T-helper 1 cell (primary cell): Measurements from ENCODE around the gene MAP2K5.
A peak's percentile ranks its signal among the peaks of the same experiment; 100 is the strongest.

Source experiments
- DNase-seq, 5 donors: peaks; one replicate each; pipeline ENCODE4 v3.0.0-alpha.2; 2012 to 2020

Gene MAP2K5

GRCh38 chr15:67809866-67810265 lies 267.4 kb downstream of the MAP2K5 start:
- no peak for DNase-seq

DNA sequence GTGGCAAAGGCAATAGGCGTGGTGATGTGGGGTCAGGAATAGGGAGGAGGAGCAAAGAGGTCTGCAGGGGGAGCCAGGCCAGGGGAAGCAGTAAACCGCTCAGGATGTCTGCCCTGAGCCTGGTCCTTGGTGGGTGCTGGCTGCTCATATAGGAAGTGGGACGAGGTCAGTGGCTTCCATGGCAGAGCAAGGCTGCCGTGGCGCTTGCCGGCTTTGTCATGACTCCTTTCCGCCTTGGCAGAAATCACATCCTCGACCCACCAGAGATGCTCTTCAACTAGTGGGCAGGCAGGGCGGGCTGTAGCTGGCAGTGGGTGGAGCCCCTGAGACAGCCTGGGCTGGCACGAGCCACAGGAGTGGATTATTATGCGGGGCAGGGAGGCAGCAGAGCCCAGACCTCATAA lies 269.7 kb downstream of the MAP2K5 start:
- no peak for DNase-seq

- DNase-seq, result no peak
These were observed 270.7 kb downstream of the MAP2K5 start for GRCh38 chr15:67813104-67813634.

DNA sequence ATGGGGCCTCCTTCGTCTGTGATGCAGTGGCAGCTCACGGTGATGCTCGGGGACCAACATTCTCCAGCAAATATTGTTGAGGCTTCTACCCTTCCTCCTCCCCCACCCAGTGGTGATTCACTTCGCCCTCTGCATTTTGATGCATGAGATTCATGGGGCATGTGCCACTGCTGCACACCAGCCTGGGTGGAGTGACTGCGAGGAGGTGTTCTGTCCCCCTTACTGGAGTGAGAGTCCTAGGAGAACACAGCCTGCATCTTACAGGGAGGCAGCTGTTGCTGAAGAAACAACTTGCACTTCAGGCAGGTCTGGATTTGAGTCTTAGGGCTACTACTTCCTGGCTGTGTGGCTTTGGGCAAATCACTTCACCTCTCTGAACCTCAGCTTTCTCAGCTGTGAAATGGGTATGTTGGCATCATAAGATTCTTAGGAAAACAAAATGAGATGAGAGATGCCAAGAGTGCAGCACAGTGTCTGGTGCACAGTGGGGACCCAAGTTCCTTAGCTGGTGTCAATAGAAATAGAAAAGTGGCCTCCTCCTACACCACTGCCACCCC lies 272.6 kb downstream of the MAP2K5 start:
- peak in 1 of 5 donors; percentile 0 for DNase-seq

GRCh38 chr15:67816668-67817067 lies 274.2 kb downstream of the MAP2K5 start:
- DNase-seq, result no peak

DNA sequence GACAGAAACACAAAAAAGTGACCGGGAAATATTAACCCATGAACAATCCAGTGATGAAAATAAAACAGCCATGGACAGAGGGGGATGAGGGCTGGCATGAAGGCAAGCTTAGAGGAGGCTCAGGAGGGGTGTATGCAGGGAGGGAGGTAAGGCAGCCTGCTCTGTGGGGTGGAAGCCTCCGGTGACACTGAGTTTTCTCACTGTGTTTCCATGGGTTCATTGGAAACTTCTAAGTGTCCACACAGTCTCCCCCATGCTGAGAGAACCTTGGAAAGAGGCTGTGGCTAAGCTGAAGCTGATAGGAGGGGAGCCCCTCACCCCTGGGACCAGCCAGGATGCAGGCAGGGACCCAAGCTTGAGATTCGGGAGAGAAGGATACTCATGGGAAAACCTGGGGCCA lies 276.0 kb downstream of the MAP2K5 start:
- DNase-seq, result no peak

DNA sequence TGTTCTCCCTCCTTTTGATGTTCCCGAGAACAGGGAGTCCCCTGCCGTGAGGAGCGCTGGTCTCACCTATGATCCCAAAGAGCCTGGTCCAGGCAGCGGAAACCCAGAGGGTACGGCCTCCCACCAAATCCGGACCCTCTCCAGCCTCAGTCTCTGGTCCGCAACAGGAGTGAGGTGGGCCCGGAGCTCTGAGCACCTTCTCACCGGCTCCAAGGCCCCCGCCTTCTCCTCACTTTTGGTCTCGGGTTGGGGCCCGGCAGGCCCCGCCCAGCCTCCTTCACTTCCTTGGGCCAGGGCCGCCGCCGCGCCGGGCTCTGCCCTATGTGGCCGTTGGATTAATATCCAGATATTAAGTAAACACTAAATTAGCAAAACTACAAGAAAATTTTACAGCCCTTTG lies 277.1 kb downstream of the MAP2K5 start:
- no peak for DNase-seq

GRCh38 chr15:67820122-67820991 lies 277.9 kb downstream of the MAP2K5 start:
- no peak for DNase-seq

DNA sequence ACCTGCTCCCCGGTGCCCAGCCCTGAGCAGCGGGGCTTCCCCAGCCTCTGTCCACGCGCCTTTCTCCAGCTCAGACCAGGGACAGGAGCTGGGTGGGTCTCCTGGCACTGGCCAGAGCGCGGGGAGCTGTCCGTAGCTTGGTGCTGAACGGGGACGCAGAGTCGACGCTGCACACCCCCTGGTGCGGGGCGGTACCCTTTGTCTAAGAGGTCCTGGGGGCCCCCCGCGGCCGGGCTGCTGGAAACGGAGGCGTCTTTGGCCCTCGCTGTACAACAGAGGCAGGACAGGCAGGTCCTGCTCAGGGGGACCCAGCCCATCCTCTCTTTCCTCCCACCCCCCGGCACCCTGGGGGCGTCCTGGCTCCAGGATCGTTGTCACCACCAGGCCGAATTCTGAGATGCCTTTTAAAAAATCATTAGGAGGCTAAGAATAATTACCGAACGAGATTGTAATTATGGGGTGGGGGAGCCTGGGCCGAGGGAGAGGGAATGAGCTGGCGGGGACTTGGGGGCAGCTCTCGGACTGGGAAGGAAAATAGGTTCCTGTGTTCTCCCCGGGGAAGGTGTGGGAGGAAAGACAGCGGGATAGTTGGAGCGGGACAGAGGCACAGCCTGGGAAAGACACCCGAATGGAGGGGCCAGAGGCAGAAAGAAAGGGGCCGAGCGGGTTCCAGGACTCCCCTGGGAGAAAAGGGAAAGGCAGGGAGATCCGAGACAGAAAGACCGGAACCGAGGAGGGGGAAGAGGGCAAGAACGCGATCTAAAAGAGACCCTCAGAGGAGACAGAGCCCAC lies 278.7 kb downstream of the MAP2K5 start:
- DNase-seq, result no peak

DNA sequence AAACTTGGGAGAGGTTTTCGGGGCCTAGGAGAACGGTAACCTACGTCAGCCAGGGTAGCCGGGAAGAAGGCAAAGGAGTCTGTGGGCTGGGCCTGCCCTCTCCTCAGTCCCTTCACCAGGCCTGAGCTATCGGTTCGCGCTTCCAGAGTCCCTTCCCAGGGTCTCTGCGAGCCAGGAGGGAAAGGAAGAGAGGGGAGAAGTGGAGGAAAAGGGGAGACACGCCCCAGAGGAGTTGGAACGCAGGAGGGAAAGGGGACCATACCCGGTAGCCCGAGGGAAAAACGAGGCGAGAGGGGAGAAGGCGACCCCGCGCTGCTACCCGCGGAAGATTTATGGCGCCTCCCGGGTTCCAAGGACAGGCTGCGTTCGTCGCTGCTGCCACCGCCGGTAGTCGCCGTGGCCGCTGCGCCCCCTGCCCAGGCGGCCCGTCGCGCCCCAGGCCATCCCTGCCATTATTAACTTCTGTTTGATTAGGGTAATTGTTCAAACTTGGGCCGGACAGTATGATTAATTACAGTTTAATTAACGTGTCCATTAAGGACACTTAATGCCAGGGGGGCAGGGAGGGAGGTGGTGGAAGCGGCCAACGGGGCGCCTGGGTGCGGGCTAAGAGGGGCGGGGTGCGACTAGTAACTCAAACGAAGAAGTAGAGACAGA lies 279.4 kb downstream of the MAP2K5 start:
- DNase-seq, result no peak

DNA sequence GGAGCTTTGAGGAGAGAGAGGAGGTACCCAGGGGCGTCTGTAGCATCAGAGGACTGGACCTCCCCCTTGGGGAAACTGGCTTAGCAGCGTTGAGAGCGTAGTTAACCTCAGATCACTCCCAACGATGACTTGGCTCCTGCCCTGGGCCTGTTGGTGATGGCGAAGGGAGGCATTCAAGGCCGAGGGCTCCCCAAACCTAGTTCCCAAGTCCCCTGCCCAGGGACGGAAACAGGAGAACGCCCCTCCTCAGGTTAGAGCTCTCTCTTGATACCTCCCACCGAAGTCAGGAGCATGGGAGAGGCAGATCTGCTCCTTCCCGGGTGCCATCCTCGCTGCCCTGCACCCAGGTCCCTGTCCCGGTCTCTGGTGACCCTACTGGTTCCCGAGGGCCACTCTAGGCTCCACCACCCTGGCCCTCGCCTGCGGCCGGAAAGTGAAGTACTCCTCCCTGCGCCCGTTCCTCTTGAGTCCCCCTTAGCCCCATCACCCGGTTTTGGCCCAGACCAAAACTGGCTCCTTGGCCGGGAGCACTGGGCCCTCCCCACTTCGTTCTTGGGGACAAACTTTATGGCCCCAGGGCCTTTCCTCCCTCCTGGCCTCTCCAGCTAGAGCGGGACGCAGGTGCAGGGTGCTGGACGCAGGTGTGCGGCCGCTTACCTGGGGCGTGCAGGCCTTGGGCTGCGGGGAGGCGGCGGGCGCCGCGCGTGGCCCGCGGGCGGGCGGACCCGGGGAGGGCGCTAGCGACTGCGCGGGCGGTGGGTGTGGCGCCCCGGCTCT lies 280.2 kb downstream of the MAP2K5 start:
- no peak for DNase-seq

DNA sequence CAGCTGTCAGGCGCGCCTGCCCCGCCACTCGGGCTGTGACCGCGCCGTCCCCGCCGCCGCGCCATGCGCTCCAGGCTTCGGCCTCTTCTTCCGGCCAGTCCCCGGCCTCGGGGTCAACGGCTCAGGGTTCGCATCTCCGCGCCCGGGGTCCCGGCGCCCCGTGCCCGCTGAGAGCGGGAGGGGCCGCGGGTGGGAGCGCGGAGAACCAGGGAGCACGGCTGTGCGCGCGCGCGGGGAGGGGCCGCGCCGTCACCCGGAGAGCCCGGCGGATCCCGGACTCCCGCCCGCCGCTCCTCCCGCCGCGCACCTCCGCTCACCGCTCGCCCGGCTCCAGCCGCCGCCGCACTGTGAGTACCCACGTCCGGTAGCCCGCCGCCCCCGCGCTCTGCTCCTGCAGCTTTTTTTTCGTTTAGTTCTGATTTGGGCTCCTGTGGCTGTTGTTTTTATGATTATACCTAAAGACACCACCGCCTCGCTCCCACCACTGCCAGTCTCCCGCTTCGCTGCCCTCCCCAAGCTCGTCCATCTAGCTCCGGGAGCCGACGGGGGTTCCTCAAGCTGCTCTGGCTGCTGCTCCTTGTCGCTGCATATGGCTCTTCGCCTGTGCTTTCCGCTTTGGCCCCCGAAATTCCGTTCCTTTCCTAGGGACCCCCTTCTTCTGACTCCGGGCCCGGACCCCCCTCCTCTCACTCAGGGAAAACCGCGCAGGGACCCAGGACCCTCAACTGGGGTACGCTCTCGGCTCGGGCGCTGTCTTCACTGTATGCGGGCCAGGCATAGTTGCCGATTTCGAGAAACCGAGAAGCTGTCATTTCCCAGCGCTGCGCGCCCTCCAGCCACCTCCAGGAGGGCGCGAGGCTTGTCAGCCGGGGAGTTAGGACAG lies 281.1 kb downstream of the MAP2K5 start:
- DNase-seq, result no peak

DNA sequence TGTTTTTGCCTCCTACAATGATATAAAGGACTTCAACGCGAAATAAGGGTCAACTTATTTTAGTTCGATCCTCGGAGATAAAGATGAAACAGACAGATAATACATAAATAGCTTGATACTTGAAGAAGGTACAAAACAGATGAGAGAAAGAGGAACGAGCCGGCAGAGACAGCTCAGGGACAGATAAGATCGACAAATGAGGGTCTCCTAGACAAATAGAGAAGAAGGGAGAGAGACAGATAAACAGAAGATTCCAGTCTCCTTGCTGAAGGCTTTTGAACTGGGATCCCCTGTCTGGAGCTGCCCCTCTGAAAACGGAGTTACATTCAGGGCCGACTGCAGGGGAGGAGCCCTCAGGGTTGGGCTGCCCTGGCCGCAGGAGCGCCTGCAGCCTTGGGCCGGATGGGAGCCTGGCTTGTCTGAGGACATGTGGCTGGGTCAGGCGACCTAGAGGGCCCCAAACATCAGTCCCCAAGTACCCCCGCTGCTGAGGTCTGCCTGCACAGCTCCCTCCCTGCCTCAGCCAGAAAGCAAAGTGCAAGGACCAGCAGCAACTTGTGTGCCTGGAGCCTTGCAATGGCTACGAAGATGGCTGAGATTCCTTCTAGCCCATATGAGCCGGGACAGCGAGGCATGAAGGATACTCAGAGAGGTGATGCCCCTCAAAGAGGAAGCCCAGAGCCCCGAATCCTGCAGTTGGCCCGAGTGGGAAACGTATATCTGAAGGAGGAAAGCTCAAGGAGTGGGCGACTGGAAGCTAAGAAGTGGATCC lies 281.9 kb downstream of the MAP2K5 start:
- DNase-seq, result no peak

DNA sequence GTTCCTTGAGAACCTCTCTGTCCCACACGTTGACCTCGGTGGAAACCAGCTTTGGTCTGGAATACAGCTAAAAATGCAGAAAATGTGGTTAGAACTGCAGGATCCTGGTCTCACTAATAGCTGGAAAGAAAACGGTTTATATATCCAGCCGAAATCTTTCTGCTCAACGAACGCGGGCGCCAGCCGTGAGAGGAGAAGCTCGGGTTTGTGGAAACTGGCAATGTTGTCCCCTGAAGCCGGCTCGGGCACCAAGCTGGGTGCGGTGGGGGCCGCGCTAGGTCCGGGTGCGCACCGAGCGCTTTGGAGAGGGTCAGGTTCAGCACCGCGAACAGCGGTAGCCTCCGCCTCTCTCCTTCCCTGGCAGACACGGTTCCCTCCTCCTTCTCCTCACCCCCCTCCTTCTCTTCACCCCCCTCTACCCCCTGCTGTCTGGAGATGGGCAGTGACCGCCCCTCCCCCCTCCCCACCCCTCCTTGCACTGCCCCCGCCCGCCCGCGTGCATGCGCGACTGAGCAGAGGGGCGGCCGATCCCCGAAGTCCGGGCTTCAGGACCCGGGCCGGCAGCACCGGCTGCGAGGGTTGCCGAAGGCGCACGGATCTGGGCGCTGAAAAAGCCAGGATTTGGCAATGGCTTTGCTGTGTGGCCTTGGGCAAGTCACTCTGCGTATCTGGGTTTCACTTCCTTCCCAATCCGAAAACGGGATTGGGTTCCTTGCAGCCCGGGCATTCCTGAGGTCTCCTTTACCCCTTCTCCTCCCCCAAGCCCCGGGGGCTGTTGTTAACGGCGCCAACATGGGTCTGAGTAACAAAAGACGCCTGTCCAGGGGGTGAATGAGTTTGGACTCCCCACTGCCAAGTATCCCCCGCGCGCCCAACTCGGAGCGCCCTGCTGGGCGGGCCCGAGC lies 282.7 kb downstream of the MAP2K5 start, which contains the start of gene SKOR1:
SKOR1 (plus strand) TSS at position 534 of the 905 bp plus-strand sequence; CDS start at position 628, 94 bp downstream.
- no peak for DNase-seq

DNA sequence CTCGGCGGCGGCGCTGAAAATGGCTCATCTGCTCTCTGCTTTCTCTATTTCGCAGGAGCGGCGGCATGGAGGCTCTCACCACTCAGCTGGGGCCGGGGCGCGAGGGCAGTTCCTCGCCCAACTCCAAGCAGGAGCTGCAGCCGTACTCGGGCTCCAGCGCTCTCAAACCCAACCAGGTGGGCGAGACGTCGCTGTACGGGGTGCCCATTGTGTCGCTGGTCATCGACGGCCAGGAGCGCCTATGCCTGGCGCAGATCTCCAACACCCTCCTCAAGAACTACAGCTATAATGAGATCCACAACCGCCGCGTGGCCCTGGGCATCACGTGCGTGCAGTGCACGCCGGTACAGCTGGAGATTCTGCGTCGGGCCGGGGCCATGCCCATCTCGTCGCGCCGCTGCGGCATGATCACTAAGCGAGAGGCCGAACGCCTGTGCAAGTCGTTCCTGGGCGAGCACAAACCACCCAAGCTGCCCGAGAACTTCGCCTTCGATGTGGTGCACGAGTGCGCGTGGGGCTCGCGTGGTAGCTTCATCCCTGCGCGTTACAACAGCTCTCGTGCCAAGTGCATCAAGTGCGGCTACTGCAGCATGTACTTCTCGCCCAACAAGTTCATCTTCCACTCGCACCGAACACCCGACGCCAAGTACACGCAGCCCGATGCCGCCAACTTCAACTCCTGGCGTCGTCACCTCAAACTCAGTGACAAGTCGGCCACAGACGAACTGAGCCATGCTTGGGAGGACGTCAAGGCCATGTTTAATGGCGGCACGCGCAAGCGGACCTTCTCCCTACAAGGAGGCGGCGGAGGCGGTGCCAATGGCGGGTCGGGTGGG lies 283.6 kb downstream of the MAP2K5 start:
- no peak for DNase-seq

GRCh38 chr15:67826717-67827561 lies 284.4 kb downstream of the MAP2K5 start:
- no peak for DNase-seq
